ENCODE data around the gene AKT3.

DNA sequence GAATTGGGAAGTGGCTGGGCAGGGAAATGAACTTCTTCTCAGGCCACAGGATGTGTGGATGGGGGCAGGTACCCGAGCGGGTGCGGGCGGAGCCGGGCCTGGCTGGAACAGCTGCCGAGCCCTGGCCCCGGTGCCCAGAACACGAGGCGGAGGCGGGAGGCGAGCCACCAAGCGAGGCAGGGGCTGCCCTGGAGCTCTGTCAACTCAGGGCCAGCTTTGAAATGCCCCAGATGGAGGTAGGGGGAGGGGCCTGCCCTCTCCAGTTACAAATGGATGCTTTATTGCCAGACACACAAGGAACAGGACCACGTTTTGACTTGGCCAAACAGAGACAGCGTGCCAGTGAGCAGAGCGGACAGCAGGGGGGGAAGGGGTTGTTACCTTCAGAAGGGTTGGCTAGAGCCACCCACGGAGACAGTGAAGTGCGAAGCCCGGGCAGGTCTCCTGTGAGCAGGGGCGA is 353.8 kb downstream of the AKT3 start:
- TF ChIP-seq, protein P1, sequence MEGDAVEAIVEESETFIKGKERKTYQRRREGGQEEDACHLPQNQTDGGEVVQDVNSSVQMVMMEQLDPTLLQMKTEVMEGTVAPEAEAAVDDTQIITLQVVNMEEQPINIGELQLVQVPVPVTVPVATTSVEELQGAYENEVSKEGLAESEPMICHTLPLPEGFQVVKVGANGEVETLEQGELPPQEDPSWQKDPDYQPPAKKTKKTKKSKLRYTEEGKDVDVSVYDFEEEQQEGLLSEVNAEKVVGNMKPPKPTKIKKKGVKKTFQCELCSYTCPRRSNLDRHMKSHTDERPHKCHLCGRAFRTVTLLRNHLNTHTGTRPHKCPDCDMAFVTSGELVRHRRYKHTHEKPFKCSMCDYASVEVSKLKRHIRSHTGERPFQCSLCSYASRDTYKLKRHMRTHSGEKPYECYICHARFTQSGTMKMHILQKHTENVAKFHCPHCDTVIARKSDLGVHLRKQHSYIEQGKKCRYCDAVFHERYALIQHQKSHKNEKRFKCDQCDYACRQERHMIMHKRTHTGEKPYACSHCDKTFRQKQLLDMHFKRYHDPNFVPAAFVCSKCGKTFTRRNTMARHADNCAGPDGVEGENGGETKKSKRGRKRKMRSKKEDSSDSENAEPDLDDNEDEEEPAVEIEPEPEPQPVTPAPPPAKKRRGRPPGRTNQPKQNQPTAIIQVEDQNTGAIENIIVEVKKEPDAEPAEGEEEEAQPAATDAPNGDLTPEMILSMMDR (IDR thresholded peaks at IDR 0.05; ENCODE audit: poor library complexity), result no peak
- no peak for TF ChIP-seq EZH2phosphoT487 (IDR thresholded peaks at IDR 0.05; ENCODE audit: low read depth, severe bottlenecking, unreplicated experiment)
